Gastroesophageal sphincter (tissue), 4 donors: ENCODE data around the gene DHRS13. TPM values are rescaled to one million over a fixed set of nuclear protein-coding genes. Genes with fewer than 3 reads are reported as not detected.
A peak's percentile ranks its signal among the peaks of the same experiment; 100 is the strongest.

Experiments
- ATAC-seq: fragments of 150-250 bp; one replicate; pipeline ENCODE4 v1.9.1; 2016; ENCODE audit warnings: mild to moderate bottlenecking, moderate library complexity
- H3K27ac ChIP-seq, 4 donors: fragments of 200-600 bp; sonication (generic) in 3 of 4; 1 replicate in 3 of 4; 2 replicates in 1 of 4; pipeline ENCODE4 v1.5.1; 2016 to 2019
- H3K27me3 ChIP-seq: fragments of 200-600 bp; sonication (generic); one replicate; pipeline ENCODE4 v1.5.1; 2019
- H3K36me3 ChIP-seq, 2 donors: fragments of 200-600 bp; sonication (generic); one replicate each; pipeline ENCODE4 v1.5.1; 2019; ENCODE audit warnings: control low read depth in 1 of 2
- H3K4me1 ChIP-seq, 3 donors: fragments of 200-600 bp; sonication (generic); 1 replicate in 2 of 3; 2 replicates in 1 of 3; pipeline ENCODE4 v1.5.1; 2016 to 2019; ENCODE audit warnings: control low read depth in 2 of 3
- H3K4me3 ChIP-seq, 2 donors: fragments of 200-600 bp; sonication (generic); one replicate each; pipeline ENCODE4 v1.5.1; 2019; ENCODE audit warnings: mild to moderate bottlenecking in 1 of 2, moderate library complexity in 1 of 2
- H3K9me3 ChIP-seq, 3 donors: fragments of 200-600 bp; sonication (generic); one replicate each; pipeline ENCODE4 v1.5.1; 2017 to 2019; ENCODE audit warnings: control low read depth in 2 of 3
- CTCF ChIP-seq, 4 experiments: fragments of 200-600 bp in 2 of 4; fragments of 450-650 bp in 2 of 4; sonication (generic) in 1 of 4; IDR thresholded peaks; one replicate each; pipeline ENCODE4 v1.5.1; 2017 to 2019; ENCODE audit warnings: antibody characterized with exemption in 4 of 4, mild to moderate bottlenecking in 2 of 4, moderate library complexity in 2 of 4
- EP300 ChIP-seq: sonication (generic); formaldehyde crosslinking; IDR thresholded peaks from one replicate; pipeline ENCODE4 v1.6.1; 2017; ENCODE audit warnings: antibody characterized with exemption, mild to moderate bottlenecking
- POLR2A ChIP-seq, 2 donors: fragments of 450-650 bp; IDR thresholded peaks; one replicate each; pipeline ENCODE4 v1.6.1; 2017; ENCODE audit warnings: antibody characterized with exemption in 2 of 2, mild to moderate bottlenecking in 2 of 2, moderate library complexity in 1 of 2
- POLR2AphosphoS5 ChIP-seq: sonication (generic); formaldehyde crosslinking; IDR thresholded peaks from one replicate; pipeline ENCODE4 v1.6.1; 2017; ENCODE audit warnings: antibody characterized with exemption
- WGBS, 2 donors: methylation state at CpG; one replicate each; pipeline ENCODE4 v1.1.5; 2018; ENCODE audit warnings: low coverage in 1 of 2; 5-methylcytosine and 5-hydroxymethylcytosine counted together
- total RNA-seq, 4 donors: library from RNA; depleted of rRNA; stranded (reverse); fragments of >200 nt; gene quantifications; one replicate each; pipeline ENCODE4 v1.1.0, GENCODE V29; 2016

The DHRS13 gene
- total RNA-seq, 4 donors from 2014 or later = 3.9 to 6.5 (median 5.2) TPM

- Histone ChIP-seq H3K4me1 (peaks cover 3 to 82% (median 42%) of the 10 kb centered on the region in 3 donors), H3K36me3 (no peaks in the 10 kb centered on the region), H3K27ac (peak overlapping the region; percentile 3 to 99 (median 78)), H3K4me3 (no peak overlapping the region), H3K9me3 (no peaks in the 10 kb centered on the region), H3K27me3 (no peaks in the 10 kb centered on the region)
- no peak for ATAC-seq
- TF ChIP-seq CTCF (IDR thresholded peaks at IDR 0.05) (no peak), POLR2AphosphoS5 (no peak), EP300 (no peak), POLR2A (IDR thresholded peaks at IDR 0.05) (no peak)
- WGBS, 2 donors = 27 to 30% methylated on average over 4 of the region's 4 CpGs
These were observed 43.4 kb upstream of the DHRS13 start for GRCh38 chr17:28946239-28946638.

DNA sequence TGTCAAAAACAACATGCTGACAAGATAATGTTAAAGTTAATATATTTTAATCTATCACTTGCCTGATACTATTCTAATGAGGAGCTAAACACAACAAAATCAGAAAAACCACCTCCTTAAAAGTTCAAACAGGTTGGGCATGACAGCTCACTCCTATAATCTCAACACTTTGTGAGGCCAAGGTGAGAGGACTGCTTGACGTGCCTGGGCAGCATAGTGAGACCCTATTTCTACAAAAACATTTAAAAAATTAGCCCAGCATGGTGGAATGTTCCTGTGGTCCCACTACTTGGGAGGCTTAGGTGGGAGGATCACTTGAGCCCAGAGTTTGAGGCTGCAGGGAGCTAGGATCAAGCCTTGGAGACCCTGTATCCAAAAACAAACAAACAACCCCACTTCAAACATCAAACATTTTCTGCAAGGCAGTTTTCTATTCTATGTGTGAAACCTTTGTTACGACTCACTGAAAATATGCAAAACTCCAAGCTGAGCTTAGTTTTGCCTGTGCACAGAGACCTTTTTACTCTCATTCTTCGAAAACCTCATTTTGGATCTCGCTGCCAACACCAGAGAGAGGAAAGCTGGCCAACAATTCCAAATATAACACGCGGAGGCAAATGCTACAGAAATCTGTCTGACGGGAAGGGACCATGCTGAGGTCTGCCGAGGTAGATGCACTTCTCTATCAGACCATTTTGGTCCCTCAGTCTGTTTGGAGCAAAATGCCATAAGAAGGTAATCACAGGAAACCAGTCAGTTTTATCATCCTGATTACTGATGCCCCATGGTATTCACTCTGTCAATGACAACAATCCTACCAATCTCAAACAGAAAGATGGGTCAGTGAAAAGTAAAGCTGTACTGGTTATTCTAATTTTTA is 42.2 kb upstream of the DHRS13 start:
- Histone ChIP-seq H3K9me3 (no peaks in the 10 kb centered on the region), H3K27ac (peak overlapping the region in 3 of 4 donors; percentile 60 to 99 (median 95)), H3K4me3 (no peak overlapping the region), H3K36me3 (no peaks in the 10 kb centered on the region), H3K4me1 (peaks cover 6 to 91% (median 51%) of the 10 kb centered on the region in 3 donors), H3K27me3 (no peaks in the 10 kb centered on the region)
- TF ChIP-seq EP300 (no peak), CTCF (IDR thresholded peaks at IDR 0.05) (no peak), POLR2AphosphoS5 (no peak), POLR2A (IDR thresholded peaks at IDR 0.05) (no peak)
- 22 to 26% methylated on average over 7 to 8 of the region's 8 CpGs for whole genome bisulfite sequencing, 2 donors
- no peak for ATAC-seq

DNA sequence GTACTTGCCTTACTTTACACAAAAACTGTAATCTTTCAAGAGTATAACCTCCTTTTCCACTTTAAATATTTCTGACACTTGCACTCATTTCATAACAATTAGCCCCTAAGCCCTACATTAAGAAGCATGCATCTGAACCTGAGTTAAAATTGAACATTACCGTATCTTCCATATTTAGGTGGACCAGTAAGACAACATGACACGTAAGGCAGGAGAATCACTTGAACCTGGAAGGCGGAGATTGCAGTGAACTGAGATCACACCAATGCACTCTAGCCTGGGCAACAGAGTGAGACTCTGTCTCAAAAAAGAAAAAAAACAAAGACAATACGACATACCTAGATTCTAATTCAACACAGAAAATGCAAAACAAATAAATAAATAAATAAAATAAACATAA is 41.5 kb upstream of the DHRS13 start:
- H3K9me3 ChIP-seq = no peaks in the 10 kb centered on the region
- H3K27ac ChIP-seq = no peak overlapping the region
- H3K36me3 ChIP-seq = no peaks in the 10 kb centered on the region
- peaks cover 11 to 95% (median 58%) of the 10 kb centered on the region in 3 donors for H3K4me1 ChIP-seq
- no peak for TF ChIP-seq CTCF (IDR thresholded peaks at IDR 0.05)
- no peak for TF ChIP-seq POLR2AphosphoS5
- TF ChIP-seq POLR2A (IDR thresholded peaks at IDR 0.05) = no peak
- TF ChIP-seq EP300 = no peak
- no peak for ATAC-seq
- H3K4me3 ChIP-seq = no peak overlapping the region
- H3K27me3 ChIP-seq = no peaks in the 10 kb centered on the region
- 60 to 79% methylated on average over 1 to 4 of the region's 4 CpGs for WGBS, 2 donors

DNA sequence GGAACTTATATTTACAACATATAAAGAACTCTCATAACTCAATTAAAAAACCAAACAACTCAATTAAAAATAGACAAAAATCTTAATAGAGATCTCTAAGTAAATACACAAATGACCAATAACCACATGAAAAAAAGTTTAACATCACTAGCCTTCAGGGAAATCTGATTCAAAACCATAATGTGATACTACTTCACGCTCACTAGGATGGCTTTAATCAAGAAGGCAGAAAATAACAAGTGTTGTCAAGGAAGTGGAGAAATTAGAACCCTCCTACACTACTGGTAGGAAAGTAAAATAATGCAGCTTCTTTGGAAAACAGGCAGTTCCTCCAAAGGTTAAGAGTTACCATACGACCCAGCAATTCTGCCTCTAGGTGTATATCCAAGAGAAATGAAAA is 40.0 kb upstream of the DHRS13 start:
- Histone ChIP-seq H3K36me3 (no peaks in the 10 kb centered on the region), H3K9me3 (no peaks in the 10 kb centered on the region), H3K27ac (no peak overlapping the region), H3K4me3 (no peak overlapping the region), H3K27me3 (no peaks in the 10 kb centered on the region), H3K4me1 (peaks cover 20 to 97% (median 64%) of the 10 kb centered on the region in 3 donors)
- no peak for ATAC-seq
- WGBS, 2 donors = 78 to 92% methylated on average over 2 of the region's 2 CpGs
- TF ChIP-seq CTCF (IDR thresholded peaks at IDR 0.05) (no peak), EP300 (no peak), POLR2AphosphoS5 (no peak), POLR2A (IDR thresholded peaks at IDR 0.05) (no peak)

DNA sequence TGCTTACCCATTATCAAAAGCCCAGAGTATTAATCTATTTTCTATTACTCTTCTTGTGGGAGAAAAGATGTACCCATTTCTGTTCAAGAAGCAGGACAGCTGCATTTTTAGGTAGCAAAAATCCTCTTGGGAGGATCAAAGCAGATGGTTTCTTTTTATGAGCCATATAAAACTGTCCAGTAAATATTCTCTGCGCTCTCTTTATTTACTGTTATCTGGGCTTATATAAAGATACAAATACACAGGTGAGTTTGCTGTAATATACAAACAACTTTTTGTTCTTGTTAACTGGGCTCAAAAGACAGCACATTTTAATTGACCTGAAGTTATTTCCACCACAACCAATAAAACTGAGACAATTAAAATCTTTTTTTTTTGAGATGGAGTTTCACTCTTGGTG is 38.4 kb upstream of the DHRS13 start:
- WGBS, 2 donors = 73 to 91% methylated on average over 1 of the region's 1 CpG

More for the DNA sequence above, 38.4 kb upstream of the DHRS13 start:
- Histone ChIP-seq H3K27ac (peak overlapping the region in 1 of 4 donors; percentile 9), H3K4me1 (peaks cover 23 to 97% (median 65%) of the 10 kb centered on the region in 3 donors), H3K9me3 (no peaks in the 10 kb centered on the region), H3K4me3 (no peak overlapping the region), H3K36me3 (no peaks in the 10 kb centered on the region), H3K27me3 (no peaks in the 10 kb centered on the region)
- TF ChIP-seq POLR2AphosphoS5 = no peak
- TF ChIP-seq EP300 = no peak
- TF ChIP-seq CTCF (IDR thresholded peaks at IDR 0.05) = no peak
- no peak for TF ChIP-seq POLR2A (IDR thresholded peaks at IDR 0.05)
- ATAC-seq = no peak
